BE2C (cell line): ENCODE measurements around the gene ADAT3.

Experiments used
- DNase-seq: peaks from one replicate; pipeline ENCODE4 v3.0.0-alpha.2; 2020
- H3K27me3 ChIP-seq: fragments of 250-450 bp; sonication (Bioruptor Pico); 2 replicates; pipeline ENCODE4 v1.5.1; 2020; ENCODE audit warnings: mild to moderate bottlenecking
- H3K36me3 ChIP-seq: fragments of 250-450 bp; sonication (Bioruptor Pico); 2 replicates; pipeline ENCODE4 v1.5.1; 2020; ENCODE audit warnings: mild to moderate bottlenecking
- H3K4me1 ChIP-seq: fragments of 250-450 bp; sonication (Bioruptor Pico); 2 replicates; pipeline ENCODE4 v1.5.1; 2020
- H3K4me3 ChIP-seq: 2 replicates; pipeline ENCODE4 v1.5.1; 2011; ENCODE audit warnings: low read depth, low read length
- H3K9me3 ChIP-seq: fragments of 250-450 bp; sonication (Bioruptor Pico); 2 replicates; pipeline ENCODE4 v1.5.1; 2020
- CTCF ChIP-seq: IDR thresholded peaks from 2 replicates; pipeline ENCODE4 v1.5.1; 2012; ENCODE audit warnings: mild to moderate bottlenecking, low read depth, low read length

Gene ADAT3

GRCh38 chr19:1914826-1915341 lies 9.7 kb downstream of the ADAT3 start:
- H3K27me3 ChIP-seq, result no peaks in the 10 kb centered on the region
- H3K36me3 ChIP-seq, result peaks cover 34% of the 10 kb centered on the region
- peaks cover 2% of the 10 kb centered on the region for H3K4me1 ChIP-seq
- H3K4me3 ChIP-seq, result no peak overlapping the region
- no peaks in the 10 kb centered on the region for H3K9me3 ChIP-seq
- TF ChIP-seq CTCF, result no peak
- DNase-seq, result no peak

- Histone ChIP-seq H3K4me3 (no peak overlapping the region), H3K27me3 (no peaks in the 10 kb centered on the region), H3K9me3 (no peaks in the 10 kb centered on the region), H3K4me1 (no peaks in the 10 kb centered on the region), H3K36me3 (peaks cover 46% of the 10 kb centered on the region)
- TF ChIP-seq CTCF, result no peak
- DNase-seq, result no peak
Observed at GRCh38 chr19:1917146-1917545, 11.9 kb downstream of the ADAT3 start.

GRCh38 chr19:1917926-1918325 lies 12.7 kb downstream of the ADAT3 start:
- Histone ChIP-seq H3K27me3 (no peaks in the 10 kb centered on the region), H3K9me3 (no peaks in the 10 kb centered on the region), H3K36me3 (peaks cover 46% of the 10 kb centered on the region), H3K4me1 (no peaks in the 10 kb centered on the region), H3K4me3 (no peak overlapping the region)
- no peak for TF ChIP-seq CTCF
- no peak for DNase-seq

- Histone ChIP-seq H3K36me3 (peaks cover 42% of the 10 kb centered on the region), H3K9me3 (no peaks in the 10 kb centered on the region), H3K27me3 (no peaks in the 10 kb centered on the region), H3K4me1 (no peaks in the 10 kb centered on the region), H3K4me3 (no peak overlapping the region)
- no peak for DNase-seq
- TF ChIP-seq CTCF, result no peak
Observed at GRCh38 chr19:1918975-1919374, 13.8 kb downstream of the ADAT3 start.

GRCh38 chr19:1920644-1921043 lies 15.4 kb downstream of the ADAT3 start:
- Histone ChIP-seq H3K27me3 (no peaks in the 10 kb centered on the region), H3K4me1 (no peaks in the 10 kb centered on the region), H3K36me3 (peaks cover 50% of the 10 kb centered on the region), H3K9me3 (no peaks in the 10 kb centered on the region), H3K4me3 (no peak overlapping the region)
- no peak for DNase-seq
- no peak for TF ChIP-seq CTCF

- Histone ChIP-seq H3K27me3 (no peaks in the 10 kb centered on the region), H3K4me3 (no peak overlapping the region), H3K4me1 (no peaks in the 10 kb centered on the region), H3K9me3 (no peaks in the 10 kb centered on the region), H3K36me3 (peaks cover 50% of the 10 kb centered on the region)
- TF ChIP-seq CTCF, result no peak
- no peak for DNase-seq
Observed at GRCh38 chr19:1921326-1921725, 16.1 kb downstream of the ADAT3 start.
